K562 (cell line): ENCODE data around the gene MITF. TPM values are rescaled to one million over a fixed set of nuclear protein-coding genes. Genes with fewer than 3 reads are reported as not detected.

Experiments
- ATAC-seq: fragments of 200-7000 bp; cut with Tn5 transposase; 3 replicates; pipeline ENCODE4 v1.9.1; 2020; ENCODE audit warnings: moderate library complexity
- BruUV-seq: library from RNA; stranded (reverse); fragments of 400-500 nt; replicated peaks from 2 replicates; lab custom pipeline; 2021; lab: Mats Ljungman, UMichigan
- CTCF ChIA-PET: fragments of 300-600 bp; formaldehyde crosslinking; extraction: SDS; loops from one replicate; lab custom pipeline; 2021; ENCODE audit warnings: low intra/inter-chr PET ratio; lab: Yijun Ruan, JAX
- POLR2A ChIA-PET: fragments of 300-600, 350-650 bp; sonication (Branson Sonifier 250); formaldehyde crosslinking; extraction: SDS; loops from one replicate; lab custom pipeline; 2021; ENCODE audit warnings: antibody characterized with exemption, inconsistent platforms; lab: Yijun Ruan, JAX
- DNase-seq, 4 experiments: peaks; one replicate each; pipeline versions ENCODE4 v3.0.0 to v3.0.0-alpha.2; 2011 to 2018; ENCODE audit warnings: low spot score in 3 of 4, mixed read lengths in 3 of 4; ENCODE audit errors: extremely low read depth in 1 of 4
- FAIRE-seq: peaks from 2 replicates; lab custom pipeline; 2011; peaks lifted over from hg19 to GRCh38; lab: Jason Lieb, UNC
- H2AFZ ChIP-seq: 2 replicates; pipeline ENCODE4 v1.6.0; 2011; ENCODE audit warnings: low read depth, low read length, control low read depth, inconsistent platforms
- H3K27ac ChIP-seq: fragments of 200-600 bp; 3 replicates; pipeline ENCODE4 v1.8.0; 2011; ENCODE audit warnings: low read depth, mild to moderate bottlenecking, control low read depth, inconsistent platforms, low read length, moderate library complexity, mixed read lengths; ENCODE audit errors: extremely low read depth
- H3K27me3 ChIP-seq, 2 experiments: fragments of 300-600 bp in 1 of 2; 2 replicates in 1 of 2; 3 replicates in 1 of 2; pipeline versions ENCODE4 v1.6.0 to v1.8.0; 2011; ENCODE audit warnings: inconsistent platforms in 2 of 2, low read length in 2 of 2, mild to moderate bottlenecking in 1 of 2, mixed read lengths in 1 of 2, moderate library complexity in 1 of 2; ENCODE audit not compliant: control insufficient read depth in 2 of 2, insufficient read depth in 2 of 2
- H3K36me3 ChIP-seq: fragments of 300-600 bp; 3 replicates; pipeline ENCODE4 v1.8.0; 2011; ENCODE audit warnings: mild to moderate bottlenecking, low read length, inconsistent platforms; ENCODE audit not compliant: control insufficient read depth, insufficient read depth
- H3K4me1 ChIP-seq, 2 experiments: fragments of 200-600 bp in 1 of 2; replicated peaks in 1 of 2; 2 replicates in 1 of 2; 3 replicates in 1 of 2; pipeline versions ENCODE4 v1.5.1 to v1.8.0; 2011; ENCODE audit warnings: inconsistent platforms in 2 of 2, low read length in 2 of 2, mild to moderate bottlenecking in 1 of 2, mixed read lengths in 1 of 2, moderate library complexity in 1 of 2; ENCODE audit not compliant: control insufficient read depth in 2 of 2, insufficient read depth in 2 of 2
- H3K4me2 ChIP-seq: 2 replicates; pipeline ENCODE4 v1.6.1; 2011; ENCODE audit warnings: low read length, control low read depth, inconsistent platforms, mixed read lengths; ENCODE audit not compliant: insufficient read depth
- H3K4me3 ChIP-seq: fragments of 200-600 bp; sonication (generic), shearing (Covaris generic); 2 replicates; pipeline ENCODE4 v1.5.1; 2016; ENCODE audit warnings: control low read depth, inconsistent platforms
- H3K79me2 ChIP-seq: fragments of 200-600 bp; 3 replicates; pipeline ENCODE4 v1.8.0; 2011; ENCODE audit warnings: low read length, inconsistent platforms; ENCODE audit not compliant: control insufficient read depth, insufficient read depth
- H3K9ac ChIP-seq, 2 experiments: 2 replicates each; pipeline versions ENCODE4 v1.6.0 to v1.6.1; 2011; ENCODE audit warnings: low read depth in 2 of 2, low read length in 2 of 2, control low read depth in 1 of 2, inconsistent platforms in 1 of 2, mild to moderate bottlenecking in 1 of 2, mixed read lengths in 1 of 2; ENCODE audit not compliant: insufficient read depth in 1 of 2
- H3K9me1 ChIP-seq: one replicate; pipeline ENCODE4 v1.6.0; 2011; ENCODE audit warnings: inconsistent platforms, mild to moderate bottlenecking, low read length, moderate library complexity; ENCODE audit not compliant: control insufficient read depth, insufficient read depth
- H3K9me3 ChIP-seq: replicated peaks from 2 replicates; pipeline ENCODE4 v1.5.1; 2011; ENCODE audit warnings: low read depth, low read length, inconsistent platforms; ENCODE audit not compliant: control insufficient read depth, insufficient read depth
- H4K20me1 ChIP-seq: replicated peaks from 2 replicates; pipeline ENCODE4 v1.6.1; 2011; ENCODE audit warnings: low read length, inconsistent platforms, mixed read lengths; ENCODE audit not compliant: control insufficient read depth, insufficient read depth
- CBX2 ChIP-seq: fragments of 200-600 bp; sonication (generic); IDR thresholded peaks from one replicate; pipeline ENCODE4 v1.6.1; 2012; ENCODE audit warnings: mild to moderate bottlenecking, low read length, inconsistent platforms; ENCODE audit not compliant: insufficient read depth, poor library complexity, severe bottlenecking
- PHTF2 ChIP-seq: fragments of 250-450 bp; sonication (Bioruptor Pico); IDR thresholded peaks from 2 replicates; pipeline ENCODE4 v1.5.0; 2021; ENCODE audit warnings: mild to moderate bottlenecking
- YY1 ChIP-seq, 3 experiments: IDR thresholded peaks; 2 replicates each; pipeline ENCODE4 v1.6.1; 2011; ENCODE audit warnings: low read length in 2 of 3, mild to moderate bottlenecking in 2 of 3, moderate library complexity in 2 of 3, borderline replicate concordance in 1 of 3, control low read depth in 1 of 3, low read depth in 1 of 3; ENCODE audit not compliant: insufficient read depth in 3 of 3, insufficient replicate concordance in 2 of 3, control insufficient read depth in 1 of 3, insufficient read length in 1 of 3; ENCODE audit errors: extremely low read depth in 1 of 3
- ZNF197 ChIP-seq: fragments of 200-800 bp; sonication (Bioruptor generic); IDR thresholded peaks from 2 replicates; pipeline ENCODE4 v1.6.1; 2016; ENCODE audit warnings: low read depth, missing genetic modification characterization, missing compliant biosample characterization
- WGBS: fragments of 100-300 bp; shearing (Covaris generic); methylation state at CpG from one replicate; pipeline ENCODE4 v1.1.6; 2016; ENCODE audit warnings: low coverage, mixed read lengths; ENCODE audit not compliant: insufficient coverage; ENCODE audit errors: missing lambda C conversion rate; 5-methylcytosine and 5-hydroxymethylcytosine counted together
- in situ Hi-C: fragments of 300-500 bp; cut with MboI; formaldehyde crosslinking; loops from 4 replicates; pipeline ENCODE4 v1.15.0; 2018; ENCODE audit warnings: inconsistent platforms, mixed read lengths
- intact Hi-C: fragments of 100-400 bp; cut with micrococcal nuclease; formaldehyde crosslinking; loops from 2 replicates; pipeline ENCODE4 v1.14.2; 2022
- polyA plus RNA-seq, 8 experiments: library from polyadenylated mRNA; depleted of rRNA in 4 of 8; stranded (reverse) in 5 of 8; unstranded in 3 of 8; fragments of >200 nt; fragmentation: Nextera tagmentation in 2 of 8; fragmentation: Illumina TruSeq in 1 of 8; extraction: Ambion mirVana in 2 of 8; extraction: Trizol in 1 of 8; gene quantifications; 2 replicates each; pipeline versions ENCODE4 v1.2.1 to v1.2.3, GENCODE V29; 2011 to 2014; ENCODE audit warnings: inconsistent platforms in 1 of 8, missing spikeins in 1 of 8
- total RNA-seq, 7 experiments: library from RNA; depleted of rRNA in 6 of 7; stranded (reverse); fragments of >200 nt in 6 of 7; fragmentation: Illumina TruSeq in 2 of 7; extraction: Trizol in 2 of 7; gene quantifications; 2 replicates each; pipeline versions ENCODE4 v1.2.1 to v1.2.3, GENCODE V29; 2011 to 2021; ENCODE audit warnings: low replicate concordance in 1 of 7
- TF ChIP-seq, protein P1 (sequence below): IDR thresholded peaks from 3 replicates; pipeline ENCODE4 v1.6.1; 2011; ENCODE audit warnings: borderline replicate concordance, mild to moderate bottlenecking; ENCODE audit not compliant: insufficient read length, insufficient read depth
- TF ChIP-seq, protein P2 (sequence below): fragments of 250-450 bp; sonication (Bioruptor Pico); IDR thresholded peaks from 2 replicates; pipeline ENCODE4 v1.8.0; 2021; ENCODE audit warnings: borderline replicate concordance, mild to moderate bottlenecking, moderate library complexity; ENCODE audit not compliant: poor library complexity, severe bottlenecking

MITF gene
- total and polyA plus RNA-seq, 9 of the 15 experiments (the other 6 are each of a cell fraction or from before 2014, with no cell fraction given), result 5.6 to 14.9 (median 11.1) TPM

GRCh38 chr3:69828817-69829216, 89.6 kb downstream of the MITF start:
- H3K36me3 ChIP-seq, result no peaks in the 10 kb centered on the region
- DNase-seq (no peak), ATAC-seq (no peak), FAIRE-seq (no peak)
- no peaks in the 10 kb centered on the region for H3K27me3 ChIP-seq
- H4K20me1 ChIP-seq, result no peaks in the 10 kb centered on the region
- H3K4me3 ChIP-seq, result no peak overlapping the region
- no peak overlapping the region for H3K4me2 ChIP-seq
- no peaks in the 10 kb centered on the region; a peak in 1 of 5 replicates for H3K4me1 ChIP-seq
- H3K9me3 ChIP-seq, result no peaks in the 10 kb centered on the region
- H3K9ac ChIP-seq, result no peak overlapping the region
- no peaks in the 10 kb centered on the region for H3K9me1 ChIP-seq
- TF ChIP-seq, protein P1, sequence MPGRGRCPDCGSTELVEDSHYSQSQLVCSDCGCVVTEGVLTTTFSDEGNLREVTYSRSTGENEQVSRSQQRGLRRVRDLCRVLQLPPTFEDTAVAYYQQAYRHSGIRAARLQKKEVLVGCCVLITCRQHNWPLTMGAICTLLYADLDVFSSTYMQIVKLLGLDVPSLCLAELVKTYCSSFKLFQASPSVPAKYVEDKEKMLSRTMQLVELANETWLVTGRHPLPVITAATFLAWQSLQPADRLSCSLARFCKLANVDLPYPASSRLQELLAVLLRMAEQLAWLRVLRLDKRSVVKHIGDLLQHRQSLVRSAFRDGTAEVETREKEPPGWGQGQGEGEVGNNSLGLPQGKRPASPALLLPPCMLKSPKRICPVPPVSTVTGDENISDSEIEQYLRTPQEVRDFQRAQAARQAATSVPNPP, result no peak
- TF ChIP-seq CBX2, result no peak
- H3K27ac ChIP-seq, result no peak overlapping the region
- WGBS, result 86% methylated on average over 2 of the region's 2 CpGs
- BruUV-seq, result no TSS peak
- peaks cover 27% of the 10 kb centered on the region for H3K79me2 ChIP-seq
- ChIA-PET CTCF (no interaction called here), POLR2A (interaction anchor here (0.6 kb wide), 1 partner anchor 37 kb away, joined by 3 read pairs; no protein-coding TSS in a partner anchor)
- intact Hi-C loops, result no loop called here
- in situ Hi-C loops, result no loop called here
- H2AFZ ChIP-seq, result no peak overlapping the region

DNA sequence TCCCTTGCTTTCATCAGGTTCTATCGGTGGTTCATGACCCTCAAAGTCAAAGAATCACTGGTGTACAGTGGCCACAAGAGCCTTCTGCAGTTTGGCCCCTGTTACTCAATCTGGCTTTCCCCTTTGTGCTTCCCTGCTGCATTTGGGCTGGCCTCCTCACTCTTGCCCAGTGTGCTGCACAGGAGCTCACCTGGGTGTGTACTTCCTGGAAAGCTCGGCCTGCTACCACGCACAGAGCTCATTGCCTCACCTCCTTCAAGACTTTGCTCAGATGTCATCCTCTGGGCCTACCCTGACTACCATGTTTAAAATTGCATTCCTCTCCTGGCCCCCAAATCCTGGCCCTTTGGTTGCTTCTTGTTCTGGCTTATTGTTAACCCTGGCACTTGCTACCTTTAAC, 90.9 kb downstream of the MITF start:
- POLR2A ChIA-PET, result no interaction called here
- Histone ChIP-seq H3K4me3 (no peak overlapping the region), H3K9ac (no peak overlapping the region), H3K9me1 (no peaks in the 10 kb centered on the region), H3K36me3 (no peaks in the 10 kb centered on the region), H3K27me3 (no peaks in the 10 kb centered on the region), H3K27ac (no peak overlapping the region), H3K9me3 (no peaks in the 10 kb centered on the region), H3K4me2 (no peak overlapping the region), H2AFZ (no peak overlapping the region), H3K4me1 (no peaks in the 10 kb centered on the region), H4K20me1 (no peaks in the 10 kb centered on the region), H3K79me2 (peaks cover 33% of the 10 kb centered on the region)
- CTCF ChIA-PET, result no interaction called here
- TF ChIP-seq, protein P2, sequence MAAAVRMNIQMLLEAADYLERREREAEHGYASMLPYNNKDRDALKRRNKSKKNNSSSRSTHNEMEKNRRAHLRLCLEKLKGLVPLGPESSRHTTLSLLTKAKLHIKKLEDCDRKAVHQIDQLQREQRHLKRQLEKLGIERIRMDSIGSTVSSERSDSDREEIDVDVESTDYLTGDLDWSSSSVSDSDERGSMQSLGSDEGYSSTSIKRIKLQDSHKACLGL (CRISPR knock-in tag), result no peak
- TF ChIP-seq PHTF2 (CRISPR knock-in tag) (no peak), YY1 (IDR thresholded peaks at IDR 0.05; ENCODE audit: borderline replicate concordance in 1 of 3, control insufficient read depth in 1 of 3, extremely low read depth in 1 of 3, insufficient read depth in 3 of 3, insufficient read length in 1 of 3, insufficient replicate concordance in 2 of 3, low read depth in 1 of 3, low read length in 2 of 3) (no peak), ZNF197 (CRISPR knock-in tag) (no peak)
- FAIRE-seq (no peak), DNase-seq (no peak), ATAC-seq (no peak)
- intact Hi-C loops, result no loop called here
- in situ Hi-C loops, result no loop called here
- WGBS, result 29% methylated on average over 2 of the region's 3 CpGs
- BruUV-seq, result no TSS peak
